Mesenchymal stem cell (in vitro differentiated cells and primary cell): ENCODE measurements around the gene IDI1.

Source experiments
- DNase-seq: peaks from one replicate; pipeline ENCODE4 v3.0.0-alpha.2; 2013
- H2AFZ ChIP-seq: one replicate; pipeline ENCODE4 v1.6.1; 2013; ENCODE audit warnings: low read depth, mild to moderate bottlenecking, control low read depth, inconsistent platforms, low read length, moderate library complexity
- H2AK5ac ChIP-seq: 2 replicates; pipeline ENCODE4 v1.6.1; 2013; ENCODE audit warnings: low read length, moderate library complexity, mild to moderate bottlenecking, inconsistent platforms; ENCODE audit not compliant: severe bottlenecking
- H2BK120ac ChIP-seq: one replicate; pipeline ENCODE4 v1.6.1; 2013; ENCODE audit warnings: low read depth, mild to moderate bottlenecking, inconsistent platforms, low read length, moderate library complexity
- H2BK12ac ChIP-seq, 2 experiments: one replicate each; pipeline ENCODE4 v1.6.1; 2013; ENCODE audit warnings: inconsistent platforms in 2 of 2, low read length in 2 of 2, mild to moderate bottlenecking in 2 of 2, moderate library complexity in 2 of 2, control low read depth in 1 of 2
- H2BK15ac ChIP-seq: one replicate; pipeline ENCODE4 v1.6.1; 2013; ENCODE audit warnings: mild to moderate bottlenecking, low read depth, inconsistent platforms; ENCODE audit not compliant: poor library complexity, severe bottlenecking
- H2BK5ac ChIP-seq: 2 replicates; pipeline ENCODE4 v1.6.1; 2013; ENCODE audit warnings: low read depth, mild to moderate bottlenecking, low read length, control low read depth, inconsistent platforms; ENCODE audit not compliant: poor library complexity, severe bottlenecking
- H3K14ac ChIP-seq, 2 experiments: one replicate each; pipeline ENCODE4 v1.6.1; 2013; ENCODE audit warnings: inconsistent platforms in 2 of 2, low read length in 2 of 2, control low read depth in 1 of 2, mild to moderate bottlenecking in 1 of 2, moderate library complexity in 1 of 2
- H3K18ac ChIP-seq, 2 experiments: one replicate each; pipeline ENCODE4 v1.6.1; 2013; ENCODE audit warnings: inconsistent platforms in 2 of 2, low read length in 2 of 2, control low read depth in 1 of 2, low read depth in 1 of 2, mild to moderate bottlenecking in 1 of 2
- H3K23ac ChIP-seq, 2 experiments: one replicate each; pipeline ENCODE4 v1.6.1; 2013; ENCODE audit warnings: inconsistent platforms in 2 of 2, low read length in 2 of 2, mild to moderate bottlenecking in 2 of 2, moderate library complexity in 2 of 2, control low read depth in 1 of 2
- H3K27ac ChIP-seq: 2 replicates; pipeline ENCODE4 v1.5.1; 2013; ENCODE audit warnings: mild to moderate bottlenecking, moderate library complexity, low read length, control low read depth, inconsistent platforms; ENCODE audit not compliant: poor library complexity, severe bottlenecking
- H3K27me3 ChIP-seq, 2 experiments: 2 replicates each; pipeline versions ENCODE4 v1.6.1 to v1.7.0; 2013; ENCODE audit warnings: low read length in 2 of 2, mild to moderate bottlenecking in 2 of 2, moderate library complexity in 2 of 2, control low read depth in 1 of 2, inconsistent platforms in 1 of 2; ENCODE audit not compliant: control insufficient read depth in 1 of 2, insufficient read depth in 1 of 2
- H3K36me3 ChIP-seq, 2 experiments: 2 replicates each; pipeline versions ENCODE4 v1.6.1 to v1.7.0; 2013; ENCODE audit warnings: low read length in 2 of 2, control low read depth in 1 of 2, inconsistent platforms in 1 of 2, low read depth in 1 of 2, mild to moderate bottlenecking in 1 of 2; ENCODE audit not compliant: insufficient read depth in 2 of 2, control insufficient read depth in 1 of 2
- H3K4ac ChIP-seq, 2 experiments: one replicate each; pipeline ENCODE4 v1.6.1; 2013; ENCODE audit warnings: inconsistent platforms in 2 of 2, low read length in 2 of 2, mild to moderate bottlenecking in 2 of 2, moderate library complexity in 2 of 2, control low read depth in 1 of 2, low read depth in 1 of 2
- H3K4me1 ChIP-seq: 2 replicates; pipeline ENCODE4 v1.6.1; 2013; ENCODE audit warnings: low read depth, low read length, control low read depth; ENCODE audit not compliant: control insufficient read depth, insufficient read depth
- H3K4me2 ChIP-seq: 2 replicates; pipeline ENCODE4 v1.6.1; 2013; ENCODE audit warnings: low read length, mild to moderate bottlenecking, inconsistent platforms; ENCODE audit not compliant: poor library complexity, severe bottlenecking
- H3K4me3 ChIP-seq, 2 experiments: 2 replicates each; pipeline versions ENCODE4 v1.5.1 to v1.7.0; 2013; ENCODE audit warnings: low read length in 2 of 2, mild to moderate bottlenecking in 2 of 2, control low read depth in 1 of 2, low read depth in 1 of 2; ENCODE audit not compliant: insufficient read depth in 1 of 2
- H3K79me1 ChIP-seq: replicated peaks from 2 replicates; pipeline ENCODE4 v1.6.1; 2013; ENCODE audit warnings: mild to moderate bottlenecking, control low read depth, low read length, inconsistent platforms; ENCODE audit not compliant: poor library complexity, severe bottlenecking
- H3K9ac ChIP-seq: 2 replicates; pipeline ENCODE4 v1.7.0; 2013; ENCODE audit warnings: mild to moderate bottlenecking, low read length, moderate library complexity
- H3K9me3 ChIP-seq: 2 replicates; pipeline ENCODE4 v1.7.0; 2013; ENCODE audit warnings: mild to moderate bottlenecking, low read length; ENCODE audit not compliant: control insufficient read depth
- H4K8ac ChIP-seq: one replicate; pipeline ENCODE4 v1.6.1; 2013; ENCODE audit warnings: inconsistent platforms, mild to moderate bottlenecking, low read length, moderate library complexity
- H4K91ac ChIP-seq: one replicate; pipeline ENCODE4 v1.6.1; 2013; ENCODE audit warnings: mild to moderate bottlenecking, low read length, inconsistent platforms
- WGBS: methylation state at CpG from one replicate; pipeline ENCODE4 v1.1.7; 2013; ENCODE audit warnings: mixed read lengths; 5-methylcytosine and 5-hydroxymethylcytosine counted together

The IDI1 gene

GRCh38 chr10:997266-998022 lies 51.5 kb downstream of the IDI1 start:
- Histone ChIP-seq H3K14ac (no peak overlapping the region), H2BK5ac (no peak overlapping the region), H2BK15ac (no peak overlapping the region), H4K8ac (no peak overlapping the region), H3K27ac (no peak overlapping the region), H3K9ac (no peak overlapping the region), H3K36me3 (peaks cover 68 to 98% of the 10 kb centered on the region in 2 experiments), H3K4me1 (no peaks in the 10 kb centered on the region), H3K4ac (no peak overlapping the region), H2AFZ (no peak overlapping the region), H2BK12ac (no peak overlapping the region), H3K18ac (no peak overlapping the region), H3K23ac (no peak overlapping the region), H2BK120ac (no peak overlapping the region), H3K9me3 (peaks cover 10% of the 10 kb centered on the region), H3K4me3 (no peak overlapping the region), H4K91ac (no peak overlapping the region), H2AK5ac (no peak overlapping the region), H3K79me1 (peaks cover 28% of the 10 kb centered on the region), H3K27me3 (no peaks in the 10 kb centered on the region), H3K4me2 (no peak overlapping the region)
- 93% methylated on average over 16 of the region's 19 CpGs for WGBS
- no peak for DNase-seq

GRCh38 chr10:996031-996430 lies 52.9 kb downstream of the IDI1 start:
- Histone ChIP-seq H2BK5ac (no peak overlapping the region), H4K8ac (no peak overlapping the region), H3K4me2 (no peak overlapping the region), H2AK5ac (no peak overlapping the region), H2BK15ac (no peak overlapping the region), H3K4me3 (no peak overlapping the region), H2AFZ (no peak overlapping the region), H2BK12ac (no peak overlapping the region), H3K23ac (no peak overlapping the region), H3K4me1 (no peaks in the 10 kb centered on the region), H3K27me3 (no peaks in the 10 kb centered on the region), H3K79me1 (peaks cover 26% of the 10 kb centered on the region), H3K9me3 (peaks cover under 1% of the 10 kb centered on the region), H3K36me3 (peaks cover 64 to 89% of the 10 kb centered on the region in 2 experiments), H3K14ac (no peak overlapping the region), H3K18ac (no peak overlapping the region), H2BK120ac (no peak overlapping the region), H3K9ac (no peak overlapping the region), H3K27ac (no peak overlapping the region), H3K4ac (no peak overlapping the region), H4K91ac (no peak overlapping the region)
- DNase-seq = no peak
- 97% methylated on average over 12 of the region's 12 CpGs for WGBS

GRCh38 chr10:995559-995926 lies 53.4 kb downstream of the IDI1 start:
- Histone ChIP-seq H3K4me2 (no peak overlapping the region), H3K14ac (no peak overlapping the region), H3K27ac (no peak overlapping the region), H2BK5ac (no peak overlapping the region), H2BK12ac (no peak overlapping the region), H3K18ac (no peak overlapping the region), H2AK5ac (no peak overlapping the region), H2BK15ac (no peak overlapping the region), H3K36me3 (peaks cover 66 to 89% of the 10 kb centered on the region in 2 experiments), H3K23ac (no peak overlapping the region), H3K27me3 (no peaks in the 10 kb centered on the region), H3K79me1 (peaks cover 26% of the 10 kb centered on the region), H2AFZ (no peak overlapping the region), H2BK120ac (no peak overlapping the region), H3K4ac (no peak overlapping the region), H4K8ac (no peak overlapping the region), H3K4me3 (no peak overlapping the region), H3K9me3 (no peaks in the 10 kb centered on the region), H3K9ac (no peak overlapping the region), H3K4me1 (no peaks in the 10 kb centered on the region), H4K91ac (no peak overlapping the region)
- DNase-seq = no peak
- WGBS = 97% methylated on average over 7 of the region's 7 CpGs

- H4K8ac ChIP-seq = no peak overlapping the region
- H4K91ac ChIP-seq = no peak overlapping the region
- no peak overlapping the region for H2BK15ac ChIP-seq
- H3K4me1 ChIP-seq = no peaks in the 10 kb centered on the region
- no peak overlapping the region for H2BK120ac ChIP-seq
- 97% methylated on average over 6 of the region's 6 CpGs for WGBS
- H2AFZ ChIP-seq = no peak overlapping the region
- DNase-seq = no peak
- no peak overlapping the region for H2AK5ac ChIP-seq
- no peak overlapping the region for H3K9ac ChIP-seq
- no peaks in the 10 kb centered on the region for H3K27me3 ChIP-seq
- H3K4ac ChIP-seq = no peak overlapping the region
- H2BK5ac ChIP-seq = no peak overlapping the region
- no peak overlapping the region for H3K23ac ChIP-seq
- peaks cover 63 to 87% of the 10 kb centered on the region in 2 experiments for H3K36me3 ChIP-seq
- H3K9me3 ChIP-seq = no peaks in the 10 kb centered on the region
- H3K4me2 ChIP-seq = no peak overlapping the region
- peaks cover 26% of the 10 kb centered on the region for H3K79me1 ChIP-seq
- no peak overlapping the region for H3K18ac ChIP-seq
- no peak overlapping the region for H3K27ac ChIP-seq
- no peak overlapping the region for H3K14ac ChIP-seq
- no peak overlapping the region for H3K4me3 ChIP-seq
- no peak overlapping the region for H2BK12ac ChIP-seq
Measured at GRCh38 chr10:994836-995558, 53.9 kb downstream of the IDI1 start.
